Neural crest cell (in vitro differentiated cells): ENCODE measurements around the gene SMAP2. TPM values are rescaled to one million over a fixed set of nuclear protein-coding genes. Genes with fewer than 3 reads are reported as not detected.
"Not testable (repeated sequence)": the region's sequence is repeated elsewhere in the genome, so short reads cannot be mapped to it uniquely, and the experiment has no call there.

Experiments used
- DNase-seq: peaks from one replicate; pipeline ENCODE4 v3.0.0; 2021; ENCODE audit warnings: low read depth, mixed read lengths, low spot score
- H3K27ac Mint-ChIP-seq: one replicate; pipeline ENCODE4 v1.8.0; 2021; ENCODE audit warnings: mild to moderate bottlenecking, mixed read lengths; ENCODE audit not compliant: unreplicated experiment
- H3K27me3 Mint-ChIP-seq: 2 replicates; pipeline ENCODE4 v1.8.0; 2021; ENCODE audit warnings: low read depth, mild to moderate bottlenecking, mixed read lengths
- H3K36me3 Mint-ChIP-seq: 2 replicates; pipeline ENCODE4 v1.8.0; 2021; ENCODE audit warnings: low read depth, mild to moderate bottlenecking, mixed read lengths
- H3K4me1 Mint-ChIP-seq: 2 replicates; pipeline ENCODE4 v1.8.0; 2021; ENCODE audit warnings: mixed read lengths
- H3K4me3 Mint-ChIP-seq: one replicate; pipeline ENCODE4 v1.8.0; 2021; ENCODE audit warnings: mild to moderate bottlenecking, mixed read lengths
- H3K9me3 Mint-ChIP-seq: 2 replicates; pipeline ENCODE4 v1.8.0; 2021; ENCODE audit warnings: mixed read lengths
- total RNA-seq: library from RNA; stranded (reverse); gene quantifications from 2 replicates; pipeline ENCODE4 v1.2.1, GENCODE V29; 2021
- TF ChIP-seq, protein P1 (sequence below): fragments of 200-600 bp; sonication (generic); conservative IDR thresholded peaks from 2 replicates; pipeline ENCODE4 v1.5.0; 2021; ENCODE audit warnings: antibody characterized with exemption, mild to moderate bottlenecking

Gene SMAP2
- total RNA-seq, 1 donor from 2014 or later = 25.4 TPM

DNA sequence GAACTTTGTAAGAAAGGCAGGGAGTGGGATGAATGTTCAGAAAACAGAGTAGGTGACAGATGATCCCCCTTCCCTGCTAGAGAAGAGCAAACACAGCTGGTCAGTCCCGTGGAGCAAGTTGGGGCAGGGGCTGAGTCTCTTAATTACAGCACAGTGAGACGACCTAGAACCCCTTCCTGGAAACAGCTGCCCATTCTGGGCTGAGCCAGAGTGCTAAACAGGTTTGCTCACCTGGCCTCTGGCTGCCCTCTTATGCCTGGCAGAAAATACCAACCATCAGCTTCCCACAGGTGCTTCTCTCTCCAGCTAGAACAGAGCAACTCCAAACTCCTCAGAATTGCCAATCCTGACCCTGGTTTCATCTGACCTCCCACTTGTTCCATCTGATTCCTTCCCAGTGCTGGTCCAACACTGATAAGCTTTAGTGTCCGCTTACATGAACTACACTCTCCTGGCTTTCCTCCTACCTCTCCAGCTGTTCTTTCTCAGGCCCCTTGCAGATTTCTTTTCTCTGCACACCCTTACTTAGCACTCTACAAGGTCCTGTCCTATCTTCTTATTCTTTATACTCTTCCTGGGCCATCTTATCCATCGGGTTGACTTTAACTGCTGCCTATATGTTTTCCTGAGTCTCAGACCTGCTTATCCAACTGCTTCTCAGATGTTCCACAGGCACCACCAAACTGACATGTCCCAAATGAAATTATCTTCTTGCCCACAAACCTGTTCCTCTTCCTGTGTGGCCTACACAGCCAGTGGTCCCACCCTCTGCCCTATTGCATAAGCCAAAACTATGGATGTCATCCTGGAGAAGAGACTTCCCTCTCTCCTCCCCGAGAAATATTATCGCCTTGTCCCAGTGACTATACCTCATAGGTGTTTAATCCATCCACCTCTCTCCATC is 33.9 kb upstream of the SMAP2 start:
- TF ChIP-seq, protein P1, sequence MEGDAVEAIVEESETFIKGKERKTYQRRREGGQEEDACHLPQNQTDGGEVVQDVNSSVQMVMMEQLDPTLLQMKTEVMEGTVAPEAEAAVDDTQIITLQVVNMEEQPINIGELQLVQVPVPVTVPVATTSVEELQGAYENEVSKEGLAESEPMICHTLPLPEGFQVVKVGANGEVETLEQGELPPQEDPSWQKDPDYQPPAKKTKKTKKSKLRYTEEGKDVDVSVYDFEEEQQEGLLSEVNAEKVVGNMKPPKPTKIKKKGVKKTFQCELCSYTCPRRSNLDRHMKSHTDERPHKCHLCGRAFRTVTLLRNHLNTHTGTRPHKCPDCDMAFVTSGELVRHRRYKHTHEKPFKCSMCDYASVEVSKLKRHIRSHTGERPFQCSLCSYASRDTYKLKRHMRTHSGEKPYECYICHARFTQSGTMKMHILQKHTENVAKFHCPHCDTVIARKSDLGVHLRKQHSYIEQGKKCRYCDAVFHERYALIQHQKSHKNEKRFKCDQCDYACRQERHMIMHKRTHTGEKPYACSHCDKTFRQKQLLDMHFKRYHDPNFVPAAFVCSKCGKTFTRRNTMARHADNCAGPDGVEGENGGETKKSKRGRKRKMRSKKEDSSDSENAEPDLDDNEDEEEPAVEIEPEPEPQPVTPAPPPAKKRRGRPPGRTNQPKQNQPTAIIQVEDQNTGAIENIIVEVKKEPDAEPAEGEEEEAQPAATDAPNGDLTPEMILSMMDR = no peak
- H3K36me3 Mint-ChIP-seq = no peaks in the 10 kb centered on the region
- H3K4me3 Mint-ChIP-seq = no peak overlapping the region
- H3K9me3 Mint-ChIP-seq = no peaks in the 10 kb centered on the region
- no peak for DNase-seq
- no peak overlapping the region for H3K27ac Mint-ChIP-seq
- H3K27me3 Mint-ChIP-seq = peaks cover 34% of the 10 kb centered on the region
- H3K4me1 Mint-ChIP-seq = no peaks in the 10 kb centered on the region

DNA sequence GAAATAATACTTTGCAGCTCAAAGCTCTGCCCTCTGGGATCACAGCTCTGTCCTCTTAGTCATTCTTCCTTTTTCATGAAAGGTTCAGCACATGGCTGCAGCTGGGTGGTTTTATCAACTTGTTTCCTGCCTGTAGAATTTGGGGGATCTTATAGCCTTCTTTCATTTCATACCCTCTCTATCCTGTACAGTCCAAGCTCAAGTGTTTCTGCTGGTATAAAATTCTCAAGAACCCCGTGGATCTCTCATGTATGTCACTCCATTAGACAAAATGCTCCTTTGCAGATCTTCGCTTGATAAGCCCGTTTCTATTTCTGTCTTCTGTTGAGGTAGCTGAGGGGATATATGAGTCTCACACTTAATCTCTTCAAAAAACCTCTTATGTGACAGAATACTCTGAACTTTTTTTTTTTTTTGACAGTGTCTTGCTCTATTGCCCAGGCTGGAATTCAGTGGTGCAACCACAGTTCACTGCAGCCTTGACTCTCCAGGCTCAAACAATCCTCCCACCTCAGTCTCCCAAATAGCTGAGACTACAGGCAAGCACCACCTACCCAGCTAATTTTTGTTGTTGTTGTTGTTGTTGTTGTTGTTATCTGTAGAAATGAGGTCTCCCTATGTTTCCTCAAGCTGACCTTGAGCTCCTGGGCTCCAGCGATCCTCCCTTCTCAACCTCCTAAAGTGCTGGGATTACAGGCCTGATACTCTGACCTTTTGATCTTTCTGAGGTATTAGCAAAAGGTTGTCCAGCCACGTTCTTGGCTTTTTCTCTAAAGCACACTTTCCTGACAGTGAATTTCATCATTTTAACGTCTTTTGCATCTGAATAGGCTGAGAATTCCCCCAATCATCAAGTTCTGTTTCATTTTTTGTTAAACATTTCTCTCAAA is 31.8 kb upstream of the SMAP2 start:
- no peak overlapping the region for H3K27ac Mint-ChIP-seq
- H3K4me3 Mint-ChIP-seq = no peak overlapping the region
- TF ChIP-seq, protein P1 = no peak
- DNase-seq = no peak
- H3K27me3 Mint-ChIP-seq = peaks cover 34% of the 10 kb centered on the region
- no peaks in the 10 kb centered on the region for H3K36me3 Mint-ChIP-seq
- H3K4me1 Mint-ChIP-seq = no peaks in the 10 kb centered on the region
- no peaks in the 10 kb centered on the region for H3K9me3 Mint-ChIP-seq

DNA sequence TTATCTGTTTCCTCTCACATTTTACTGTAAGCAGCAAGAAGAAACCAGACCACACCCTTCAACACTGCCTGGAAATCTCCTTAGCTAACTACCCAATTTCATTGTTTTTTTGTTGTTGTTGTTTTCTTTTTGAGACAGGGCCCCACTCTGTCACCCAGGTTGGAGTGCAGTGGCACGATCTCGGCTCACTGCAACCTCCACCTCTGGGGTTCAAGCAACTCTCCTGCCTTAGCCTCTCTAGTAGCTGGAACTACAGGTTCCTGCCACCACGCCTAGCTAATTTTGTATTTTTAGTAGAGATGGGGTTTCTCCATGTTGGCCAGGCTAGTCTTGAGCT is 31.2 kb upstream of the SMAP2 start:
- DNase-seq, H3K27ac Mint-ChIP-seq, H3K9me3 Mint-ChIP-seq, H3K4me3 Mint-ChIP-seq, H3K4me1 Mint-ChIP-seq, H3K36me3 Mint-ChIP-seq: not testable (repeated sequence)
- peaks cover 34% of the 10 kb centered on the region for H3K27me3 Mint-ChIP-seq

DNA sequence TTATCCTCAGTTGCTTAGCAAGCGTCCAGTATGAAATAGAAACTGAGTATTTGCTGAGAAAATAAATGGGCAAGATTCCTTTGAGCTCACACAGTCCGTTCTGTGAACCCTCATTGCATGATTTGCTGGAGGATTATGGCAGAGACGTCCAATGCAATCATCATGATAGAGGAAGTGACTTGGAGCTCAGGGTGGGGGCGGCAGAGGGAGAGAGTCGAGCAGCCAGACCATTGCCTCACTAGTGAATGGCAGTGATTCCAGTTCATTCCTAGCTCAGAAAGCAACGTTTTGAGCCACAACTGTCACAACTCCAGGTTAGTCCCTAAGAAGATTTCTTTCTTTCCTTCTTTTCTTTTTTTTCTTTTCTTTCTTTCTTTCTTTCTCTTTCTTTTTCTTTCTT is 28.9 kb upstream of the SMAP2 start:
- TF ChIP-seq, protein P1 = no peak
- no peak for DNase-seq
- Mint-ChIP-seq H3K36me3 (no peaks in the 10 kb centered on the region), H3K27ac (no peak overlapping the region), H3K4me1 (no peaks in the 10 kb centered on the region), H3K9me3 (no peaks in the 10 kb centered on the region), H3K27me3 (peaks cover 30% of the 10 kb centered on the region), H3K4me3 (no peak overlapping the region)

- Mint-ChIP-seq H3K36me3 (no peaks in the 10 kb centered on the region), H3K27me3 (no peaks in the 10 kb centered on the region), H3K4me1 (no peaks in the 10 kb centered on the region), H3K9me3 (no peaks in the 10 kb centered on the region), H3K27ac (no peak overlapping the region), H3K4me3 (no peak overlapping the region)
- no peak for DNase-seq
- TF ChIP-seq, protein P1 = no peak
Observed at GRCh38 chr1:40350391-40350790, 23.1 kb upstream of the SMAP2 start.
